ENCODE data around the gene CDC14B.

- TF ChIP-seq POLR2AphosphoS5 (IDR thresholded peaks at IDR 0.05) (no peak), CTCF (IDR thresholded peaks at IDR 0.05) (no peak), POLR2A (IDR thresholded peaks at IDR 0.05) (no peak)
Measured at GRCh38 chr9:96514108-96514799, 105.4 kb downstream of the CDC14B start.

Data from upper lobe of left lung (tissue), 4 donors.